Activated CD4-positive, alpha-beta T cell treated with anti-CD3 and anti-CD28 coated beads for 36 hours (primary cell): ENCODE data around the gene SLC66A2. TPM values are rescaled to one million over a fixed set of nuclear protein-coding genes. Genes with fewer than 3 reads are reported as not detected.
A peak's percentile ranks its signal among the peaks of the same experiment; 100 is the strongest.

Source experiments
- ATAC-seq: fragments of 200-7000 bp; cut with Tn5 transposase; one replicate; pipeline ENCODE4 v1.10.0; 2021; ENCODE audit warnings: mild to moderate bottlenecking, moderate library complexity
- CTCF ChIA-PET: fragments of 350-600 bp; sonication (Branson Sonifier 250); formaldehyde crosslinking; loops from one replicate; lab custom pipeline; 2021; ENCODE audit warnings: antibody characterized with exemption; lab: Charles Lee
- POLR2A ChIA-PET: fragments of 350-600 bp; sonication (Branson Sonifier 250); formaldehyde crosslinking; loops from one replicate; lab custom pipeline; 2021; ENCODE audit warnings: antibody characterized with exemption, inconsistent platforms; lab: Charles Lee
- DNase-seq: peaks from one replicate; pipeline ENCODE4 v3.0.0-alpha.2; 2020
- H3K27ac Mint-ChIP-seq: one replicate; pipeline ENCODE4 v1.8.0; 2021; ENCODE audit warnings: mixed read lengths
- H3K27me3 Mint-ChIP-seq: one replicate; pipeline ENCODE4 v1.8.0; 2021; ENCODE audit warnings: mixed read lengths
- H3K36me3 Mint-ChIP-seq: one replicate; pipeline ENCODE4 v1.8.0; 2021; ENCODE audit warnings: low read depth, mixed read lengths
- H3K4me1 Mint-ChIP-seq: one replicate; pipeline ENCODE4 v1.8.0; 2021; ENCODE audit warnings: mixed read lengths
- H3K4me3 Mint-ChIP-seq: one replicate; pipeline ENCODE4 v1.8.0; 2021; ENCODE audit warnings: mild to moderate bottlenecking, moderate library complexity, mixed read lengths
- H3K9me3 Mint-ChIP-seq: one replicate; pipeline ENCODE4 v1.8.0; 2021; ENCODE audit warnings: low read depth, mixed read lengths
- intact Hi-C, 2 experiments: fragments of 100-400 bp; cut with DNase I in 1 of 2; cut with micrococcal nuclease in 1 of 2; formaldehyde crosslinking; loops; one replicate each; pipeline versions ENCODE4 v1.14.2 to v1.15.1; 2022 to 2024; cut with DNase I, micrococcal nuclease
- total RNA-seq, 2 experiments: library from RNA; stranded (reverse); gene quantifications; one replicate each; pipeline ENCODE4 v1.2.3, GENCODE V29; 2021

Gene SLC66A2
- total RNA-seq, 2 experiments from 2014 or later: 23.4 to 28.5 TPM

DNA sequence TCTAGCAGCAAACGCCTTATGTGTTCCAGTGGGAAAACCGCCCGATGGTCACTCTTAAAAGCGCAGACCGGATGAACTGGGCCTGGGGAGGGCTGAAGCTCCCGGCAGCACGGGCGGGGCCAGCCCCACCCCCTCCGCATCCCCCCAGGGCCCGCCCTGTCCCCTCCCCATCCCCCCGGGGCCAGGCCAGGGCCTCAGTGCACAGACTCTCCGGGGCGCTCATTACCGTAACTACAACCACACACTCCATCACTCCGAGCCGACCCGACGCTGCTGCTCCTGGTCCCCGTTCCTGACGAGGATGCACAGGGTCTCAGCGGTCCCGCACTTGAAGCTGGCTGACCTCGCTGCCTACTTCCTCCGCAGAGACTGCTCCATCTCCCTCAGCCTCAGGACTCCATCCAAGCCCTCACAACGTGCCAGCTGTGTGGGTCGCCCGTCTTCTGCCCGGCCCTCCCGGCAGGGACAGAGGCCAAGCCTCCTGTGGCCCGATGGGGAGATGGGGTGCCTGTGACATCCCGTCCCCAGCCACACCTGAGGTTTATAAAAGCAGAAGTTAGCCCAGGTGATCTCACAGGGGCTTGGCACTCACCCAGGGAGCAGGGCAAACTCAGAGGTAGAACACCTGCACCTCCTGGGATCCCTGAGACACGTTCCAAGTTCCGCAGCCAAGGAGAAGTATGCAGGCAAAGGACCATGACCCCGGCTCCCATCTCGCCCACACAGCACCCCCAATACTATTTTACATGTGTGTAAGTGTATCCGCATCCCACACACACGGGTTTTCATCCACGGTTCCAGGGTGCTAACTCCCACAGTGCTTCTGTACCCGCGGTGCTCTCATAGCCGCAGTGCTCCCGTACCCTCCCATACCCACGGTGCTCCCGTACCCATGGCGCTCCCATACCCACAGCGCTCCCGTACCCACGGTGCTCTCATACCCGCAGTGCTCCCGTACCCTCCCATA, 36.0 kb downstream of the SLC66A2 start:
- POLR2A ChIA-PET: no interaction called here
- H3K4me3 Mint-ChIP-seq: no peak overlapping the region
- H3K36me3 Mint-ChIP-seq: peaks cover 32% of the 10 kb centered on the region

DNA sequence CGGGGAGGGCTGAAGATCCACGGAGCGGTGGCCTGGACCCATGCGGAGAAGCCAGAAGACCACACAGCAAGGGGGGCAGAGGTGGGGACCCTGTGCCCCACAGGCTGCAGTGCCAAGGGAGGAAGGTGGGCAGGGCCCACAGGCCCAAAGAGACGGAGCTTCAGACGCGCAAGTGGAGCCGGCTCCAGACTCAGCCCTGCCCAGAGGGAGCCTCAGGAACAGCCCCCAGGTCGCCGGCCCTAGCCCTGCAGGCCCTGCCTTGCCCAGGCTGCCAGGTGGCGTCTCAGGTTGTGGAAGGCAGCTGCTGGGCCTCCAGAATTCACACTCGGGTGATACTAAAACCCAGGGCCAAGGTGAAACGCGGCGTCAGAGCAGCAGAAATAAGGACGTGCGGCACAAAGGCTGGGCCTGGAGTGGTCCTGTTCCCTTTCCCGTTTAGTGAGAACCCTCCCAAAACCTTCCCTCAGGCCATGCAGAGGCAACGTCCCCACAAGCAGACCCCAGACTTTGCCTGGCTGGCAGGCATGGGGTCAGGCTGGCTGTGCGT, 36.8 kb downstream of the SLC66A2 start:
- H3K9me3 Mint-ChIP-seq: no peaks in the 10 kb centered on the region
- CTCF ChIA-PET: no interaction called here
- ATAC-seq (no peak), DNase-seq (no peak)
- peaks cover 28% of the 10 kb centered on the region for H3K4me1 Mint-ChIP-seq
- POLR2A ChIA-PET: no interaction called here
- no peaks in the 10 kb centered on the region for H3K27me3 Mint-ChIP-seq
- peaks cover 34% of the 10 kb centered on the region for H3K36me3 Mint-ChIP-seq
- no peak overlapping the region for H3K4me3 Mint-ChIP-seq
- H3K27ac Mint-ChIP-seq: peak overlapping the region; percentile 62
- intact Hi-C loops: no loop called here

More for the DNA sequence above, 36.0 kb downstream of the SLC66A2 start:
- ATAC-seq: no peak
- intact Hi-C loops: no loop called here
- H3K27me3 Mint-ChIP-seq: no peaks in the 10 kb centered on the region
- H3K4me1 Mint-ChIP-seq: peaks cover 26% of the 10 kb centered on the region
- no peaks in the 10 kb centered on the region for H3K9me3 Mint-ChIP-seq
- DNase-seq: no peak
- CTCF ChIA-PET: no interaction called here
- no peak overlapping the region for H3K27ac Mint-ChIP-seq

DNA sequence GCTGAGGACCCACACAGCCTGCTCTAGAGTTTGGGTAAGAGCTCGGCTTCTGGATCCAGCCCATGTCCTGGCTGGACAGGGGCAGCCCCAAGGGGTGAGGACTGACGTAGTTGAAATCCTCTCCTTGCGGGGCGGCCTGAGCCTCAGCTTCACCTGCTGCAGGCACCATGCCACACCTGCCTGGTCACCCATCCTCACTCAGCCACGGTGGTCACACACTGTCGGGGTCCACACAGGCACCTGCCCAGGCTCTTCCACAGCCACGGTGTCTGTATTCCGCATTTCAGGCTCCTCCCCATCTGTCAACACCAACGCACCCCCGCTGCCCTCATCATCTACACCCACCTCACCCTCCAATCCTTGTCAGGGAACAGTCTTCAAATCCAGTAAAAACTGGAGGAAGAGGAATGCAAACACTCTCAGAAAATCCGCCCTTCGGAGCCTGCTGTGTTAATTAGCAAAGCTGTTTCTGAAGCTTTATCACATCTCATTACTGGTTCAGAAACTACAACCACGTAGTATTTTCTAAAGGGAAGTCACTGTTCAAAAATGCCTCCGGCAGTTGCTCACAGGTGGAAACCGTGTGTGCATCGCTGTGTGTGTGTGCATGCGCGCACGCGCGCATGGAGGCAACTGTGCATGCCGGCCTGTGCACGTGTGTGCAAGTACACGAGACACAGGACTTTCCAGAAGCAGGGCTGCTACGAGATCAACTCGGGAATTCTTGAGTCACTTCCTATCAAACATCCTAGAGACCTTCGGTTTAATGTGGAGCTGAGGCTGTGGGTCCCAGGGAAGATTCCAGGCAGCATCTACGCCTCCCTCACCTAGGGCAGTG, 38.2 kb downstream of the SLC66A2 start:
- intact Hi-C loops: no loop called here
- Mint-ChIP-seq H3K4me1 (peaks cover 28% of the 10 kb centered on the region), H3K27ac (peak overlapping the region; percentile 62), H3K4me3 (no peak overlapping the region), H3K27me3 (no peaks in the 10 kb centered on the region), H3K36me3 (peaks cover 41% of the 10 kb centered on the region), H3K9me3 (no peaks in the 10 kb centered on the region)
- ATAC-seq: no peak
- CTCF ChIA-PET: no interaction called here
- POLR2A ChIA-PET: no interaction called here
- DNase-seq: no peak

DNA sequence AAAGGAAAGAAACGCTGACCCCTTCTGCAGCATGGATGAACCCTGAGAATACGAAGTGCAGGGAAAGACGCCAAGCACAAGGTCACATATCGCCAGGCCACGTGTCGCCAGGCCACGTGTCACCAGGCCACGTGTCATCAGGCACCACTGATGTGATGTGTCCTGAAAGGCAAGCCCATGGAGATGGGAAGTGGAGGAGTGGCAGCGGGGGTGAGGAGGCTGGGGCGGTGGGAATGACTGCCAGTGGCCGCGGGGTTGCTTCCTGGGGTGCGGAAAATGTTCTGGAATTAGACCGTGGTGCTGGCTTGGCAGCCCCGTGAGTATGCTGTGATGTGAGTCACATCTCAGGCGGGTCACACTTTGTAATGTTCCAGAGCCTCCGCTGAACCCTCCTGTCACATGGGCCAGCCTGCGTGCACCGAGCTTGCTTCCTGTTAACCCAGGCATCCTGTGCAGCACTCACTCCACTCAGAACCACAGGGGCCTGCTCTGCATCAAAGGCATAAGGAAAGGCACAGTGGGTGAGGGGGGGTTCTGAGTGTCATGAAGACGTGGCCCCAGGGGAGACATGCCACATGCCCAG, 39.0 kb downstream of the SLC66A2 start:
- POLR2A ChIA-PET: no interaction called here
- peak; percentile 94 for ATAC-seq
- CTCF ChIA-PET: no interaction called here
- Mint-ChIP-seq H3K27ac (peak overlapping the region; percentile 62), H3K9me3 (no peaks in the 10 kb centered on the region), H3K36me3 (peaks cover 42% of the 10 kb centered on the region), H3K4me3 (no peak overlapping the region), H3K4me1 (peaks cover 28% of the 10 kb centered on the region), H3K27me3 (no peaks in the 10 kb centered on the region)
- intact Hi-C loops: no loop called here
- peak; percentile 75 for DNase-seq

DNA sequence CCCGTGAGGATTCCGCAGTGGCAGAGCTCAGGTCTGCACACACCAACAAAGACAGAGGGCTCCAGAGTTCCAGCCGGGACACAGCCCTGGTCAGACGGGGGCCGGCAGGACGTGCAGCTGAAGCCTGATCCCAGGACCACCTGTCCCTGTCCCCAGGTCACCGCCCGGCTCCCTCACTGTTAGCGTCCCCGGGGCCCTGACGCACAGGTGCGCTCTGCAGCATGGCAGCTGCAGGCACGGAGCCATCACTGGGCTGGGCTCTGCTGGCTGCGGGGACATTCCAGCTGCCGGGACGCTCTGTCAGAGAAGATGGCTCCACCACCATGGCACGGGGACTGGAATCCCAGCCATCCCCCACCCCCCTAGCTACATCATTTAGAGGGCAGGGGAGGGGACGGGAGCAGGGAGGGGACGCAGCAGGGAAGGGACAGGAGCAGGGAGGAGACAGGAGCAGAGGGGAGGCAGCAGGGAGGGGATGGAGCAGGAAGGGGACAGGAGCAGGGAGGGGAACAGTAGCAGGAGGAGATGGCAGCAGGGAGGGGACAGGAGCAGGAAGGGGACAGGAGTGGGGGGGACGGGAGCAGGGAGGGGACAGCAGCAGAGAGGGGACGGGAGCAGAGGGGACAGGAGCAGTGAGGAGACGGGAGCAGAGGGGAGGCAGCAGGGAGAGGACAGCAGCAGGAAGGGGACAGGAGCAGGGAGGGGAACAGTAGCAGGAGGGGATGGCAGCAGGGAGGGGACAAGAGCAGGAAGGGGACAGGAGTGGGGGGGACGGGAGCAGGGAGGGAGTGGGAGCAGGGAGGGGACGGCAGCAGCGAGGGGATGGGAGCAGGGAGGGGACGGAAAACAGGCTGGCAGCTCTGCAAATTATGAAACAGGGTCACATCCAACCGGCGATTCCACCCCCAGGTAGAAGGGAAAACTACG, 39.8 kb downstream of the SLC66A2 start:
- Mint-ChIP-seq H3K27ac (no peak overlapping the region), H3K4me3 (no peak overlapping the region), H3K9me3 (no peaks in the 10 kb centered on the region), H3K4me1 (peaks cover 29% of the 10 kb centered on the region), H3K27me3 (no peaks in the 10 kb centered on the region), H3K36me3 (peaks cover 37% of the 10 kb centered on the region)
- ChIA-PET CTCF (no interaction called here), POLR2A (no interaction called here)
- DNase-seq (no peak), ATAC-seq (no peak)
- intact Hi-C loops: no loop called here

DNA sequence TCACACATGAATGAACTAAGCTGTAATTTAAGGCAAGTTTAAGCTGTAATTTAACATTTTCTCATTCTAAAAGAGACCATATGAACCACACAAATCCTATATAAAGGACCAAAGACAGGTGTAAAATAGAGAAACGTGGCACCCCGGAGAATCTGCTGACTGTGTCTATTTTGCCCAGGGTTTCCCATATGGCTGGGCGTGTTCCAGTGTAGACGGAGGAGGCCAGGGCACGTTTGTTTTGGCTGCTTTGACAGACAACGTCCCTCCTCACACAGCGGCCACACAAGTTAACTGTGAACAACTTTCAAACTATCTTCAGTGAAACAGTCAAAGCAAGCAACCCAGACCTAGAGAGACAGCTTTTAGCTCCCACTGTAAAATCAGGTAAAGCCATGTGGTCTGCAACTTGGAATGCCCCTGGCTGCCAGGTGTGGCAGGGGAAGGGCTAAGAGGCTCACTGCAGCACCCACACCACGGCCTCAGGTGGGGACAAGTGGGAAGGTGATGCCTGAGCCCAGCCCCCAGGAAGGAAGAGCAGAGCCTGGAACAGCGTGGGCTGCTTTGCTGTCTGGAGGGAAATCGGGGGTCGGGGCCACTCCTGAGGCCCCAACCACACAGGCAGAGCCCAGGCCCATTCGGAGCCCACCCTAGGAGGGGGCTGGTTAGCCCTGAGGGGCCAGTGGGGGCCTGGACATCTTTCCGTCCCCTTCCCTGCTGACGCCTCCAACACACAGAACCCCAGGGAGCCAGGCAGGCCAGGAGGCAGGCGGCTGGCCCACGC, 40.7 kb downstream of the SLC66A2 start:
- ChIA-PET CTCF (no interaction called here), POLR2A (no interaction called here)
- H3K4me3 Mint-ChIP-seq: no peak overlapping the region
- H3K27me3 Mint-ChIP-seq: no peaks in the 10 kb centered on the region
- H3K36me3 Mint-ChIP-seq: peaks cover 33% of the 10 kb centered on the region
- intact Hi-C loops: no loop called here
- H3K9me3 Mint-ChIP-seq: no peaks in the 10 kb centered on the region
- ATAC-seq: no peak
- peaks cover 33% of the 10 kb centered on the region for H3K4me1 Mint-ChIP-seq
- DNase-seq: no peak
- H3K27ac Mint-ChIP-seq: peak overlapping the region; percentile 37

DNA sequence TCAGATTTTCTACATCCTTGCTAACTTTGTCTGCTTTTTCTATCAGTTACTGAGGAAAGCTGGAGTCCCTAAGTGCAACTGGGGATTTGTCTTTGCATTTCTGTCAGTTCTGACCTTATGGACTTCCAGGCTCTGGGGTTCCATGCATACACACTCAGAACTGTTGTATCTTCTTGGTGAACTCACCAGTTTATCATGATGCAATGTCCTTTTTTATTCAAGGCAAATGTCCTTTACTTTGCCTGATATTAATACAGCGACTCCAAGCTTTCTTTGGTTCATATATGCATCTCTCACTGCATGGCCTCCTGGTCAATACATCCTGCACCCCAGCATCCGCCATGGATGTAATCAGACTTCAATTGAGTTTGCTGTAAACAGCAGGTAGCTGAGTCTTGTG, 44.7 kb downstream of the SLC66A2 start:
- Mint-ChIP-seq H3K36me3 (peaks cover 22% of the 10 kb centered on the region), H3K27ac (no peak overlapping the region), H3K27me3 (no peaks in the 10 kb centered on the region), H3K9me3 (no peaks in the 10 kb centered on the region), H3K4me3 (no peak overlapping the region), H3K4me1 (peaks cover 12% of the 10 kb centered on the region)
- CTCF ChIA-PET: no interaction called here
- POLR2A ChIA-PET: no interaction called here
- DNase-seq: no peak
- no peak for ATAC-seq
- intact Hi-C loops: no loop called here

DNA sequence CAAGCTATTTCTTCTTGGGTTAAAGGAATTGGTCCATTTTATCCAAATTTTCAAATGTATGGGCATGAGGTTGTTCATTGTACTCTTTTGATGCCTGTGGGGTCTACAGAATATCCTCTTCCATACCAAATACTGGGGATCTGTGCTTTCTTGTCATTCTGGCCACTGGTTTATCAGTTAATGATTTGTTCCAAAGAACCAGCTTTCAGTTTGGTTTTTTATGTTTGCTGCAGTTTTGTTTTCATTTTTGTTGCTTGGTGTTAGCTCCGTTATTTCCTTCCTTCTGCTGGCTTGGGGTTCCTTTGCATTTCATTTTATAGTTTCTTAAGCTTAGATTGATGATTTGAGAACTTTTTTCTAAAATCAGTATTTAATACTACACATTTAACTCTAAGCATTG, 45.5 kb downstream of the SLC66A2 start:
- Mint-ChIP-seq H3K4me3 (no peak overlapping the region), H3K27ac (peak overlapping the region; percentile 61)

DNA sequence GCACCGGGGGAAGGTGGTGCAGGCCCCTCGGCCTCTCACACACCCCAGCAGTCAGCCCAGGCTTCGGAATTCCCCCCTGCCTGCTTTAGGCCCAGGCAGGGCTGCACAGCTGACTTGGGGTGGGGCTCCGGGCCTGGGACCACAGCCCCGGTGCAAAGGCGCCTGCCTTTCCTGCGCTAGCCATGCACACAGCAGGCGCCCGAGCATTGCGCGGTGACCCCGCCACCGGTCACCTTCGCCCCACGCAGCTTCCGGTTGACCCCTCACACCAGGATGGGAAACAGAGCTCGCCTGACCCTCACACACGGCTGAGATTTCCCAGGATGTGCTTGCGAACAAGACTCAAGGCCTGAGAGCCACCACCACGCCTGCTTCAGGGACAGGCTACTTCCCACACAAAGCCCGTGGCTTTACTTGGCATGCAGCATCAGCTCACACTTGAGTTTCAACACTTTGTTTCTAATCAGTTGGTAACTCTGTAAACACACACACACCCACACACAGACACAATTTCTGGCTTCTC, 46.0 kb downstream of the SLC66A2 start:
- Mint-ChIP-seq H3K27me3 (no peaks in the 10 kb centered on the region), H3K4me1 (peaks cover 12% of the 10 kb centered on the region), H3K9me3 (no peaks in the 10 kb centered on the region), H3K36me3 (peaks cover 22% of the 10 kb centered on the region), H3K4me3 (no peak overlapping the region), H3K27ac (peak overlapping the region; percentile 61)
- intact Hi-C loops: no loop called here
- CTCF ChIA-PET: interaction anchor here (0.7 to 1.6 kb wide), 3 partner anchors 36 to 244 kb away, joined by 3 to 5 read pairs (median 3); no protein-coding TSS in a partner anchor
- no peak for DNase-seq
- ATAC-seq: no peak
- POLR2A ChIA-PET: no interaction called here

More for the DNA sequence above, 45.5 kb downstream of the SLC66A2 start:
- CTCF ChIA-PET: interaction anchor here (1.3 kb wide), 1 partner anchor 112 kb away, joined by 3 read pairs; no protein-coding TSS in a partner anchor
- no peaks in the 10 kb centered on the region for H3K27me3 Mint-ChIP-seq
- H3K36me3 Mint-ChIP-seq: peaks cover 22% of the 10 kb centered on the region
- intact Hi-C loops: no loop called here
- POLR2A ChIA-PET: no interaction called here
- peaks cover 12% of the 10 kb centered on the region for H3K4me1 Mint-ChIP-seq
- H3K9me3 Mint-ChIP-seq: no peaks in the 10 kb centered on the region
- no peak for ATAC-seq
- no peak for DNase-seq
